T-cell (primary cell): Measurements from ENCODE around the gene FUZ. TPM values are rescaled to one million over a fixed set of nuclear protein-coding genes. Genes with fewer than 3 reads are reported as not detected.
A peak's percentile ranks its signal among the peaks of the same experiment; 100 is the strongest.

ENCODE experiments used
- ATAC-seq, 4 experiments: fragments of 200-7000 bp in 3 of 4; fragments of 150-1000 bp in 1 of 4; cut with Tn5 transposase; replicated peaks in 1 of 4; 1 replicate in 3 of 4; 2 replicates in 1 of 4; pipeline ENCODE4 v1.10.0; 2021; ENCODE audit warnings: moderate library complexity in 3 of 4, mild to moderate bottlenecking in 2 of 4, moderate number of reproducible peaks in 1 of 4
- CTCF ChIA-PET, 2 donors: fragments of 300-600 bp; sonication (Branson Sonifier 250); formaldehyde crosslinking; loops; one replicate each; lab custom pipeline; 2022; ENCODE audit warnings: antibody characterized with exemption in 2 of 2; lab: Charles Lee
- POLR2A ChIA-PET, 2 donors: fragments of 300-600 bp; sonication (Branson Sonifier 250); formaldehyde crosslinking; loops; one replicate each; lab custom pipeline; 2022; ENCODE audit warnings: antibody characterized with exemption in 2 of 2; lab: Charles Lee
- DNase-seq, 35 experiments: peaks; one replicate each; pipeline versions ENCODE4 v3.0.0 to v3.0.0-alpha.2; 2013 to 2023
- H3K27ac ChIP-seq: one replicate; pipeline ENCODE4 v1.5.1; 2013; ENCODE audit warnings: low read length
- H3K27me3 ChIP-seq, 2 experiments: replicated peaks in 1 of 2; 1 replicate in 1 of 2; 2 replicates in 1 of 2; pipeline versions ENCODE4 v1.6.1 to v1.7.0; 2013; ENCODE audit warnings: low read length in 1 of 2, mixed read lengths in 1 of 2; ENCODE audit not compliant: control insufficient read depth in 2 of 2, insufficient read depth in 2 of 2; ENCODE audit errors: extremely low read depth in 1 of 2
- H3K36me3 ChIP-seq, 2 donors: 1 replicate in 1 of 2; 2 replicates in 1 of 2; pipeline versions ENCODE4 v1.6.1 to v1.7.0; 2013; ENCODE audit warnings: low read length in 1 of 2; ENCODE audit not compliant: control insufficient read depth in 2 of 2, insufficient read depth in 1 of 2; ENCODE audit errors: extremely low read depth in 1 of 2
- H3K4me1 ChIP-seq, 2 experiments: 1 replicate in 1 of 2; 2 replicates in 1 of 2; pipeline versions ENCODE4 v1.6.1 to v1.7.0; 2013; ENCODE audit warnings: low read length in 2 of 2, mixed read lengths in 1 of 2; ENCODE audit not compliant: insufficient read depth in 2 of 2, control insufficient read depth in 1 of 2; ENCODE audit errors: extremely low read depth in 1 of 2
- H3K4me3 ChIP-seq, 2 donors: 1 replicate in 1 of 2; 2 replicates in 1 of 2; pipeline versions ENCODE4 v1.5.1 to v1.7.0; 2013; ENCODE audit warnings: mild to moderate bottlenecking in 2 of 2, low read length in 1 of 2, moderate library complexity in 1 of 2; ENCODE audit not compliant: control insufficient read depth in 1 of 2; ENCODE audit errors: extremely low read depth in 1 of 2
- H3K9me3 ChIP-seq: 2 replicates; pipeline ENCODE4 v1.7.0; 2013
- H3K27ac Mint-ChIP-seq, 2 donors: one replicate each; pipeline ENCODE4 v1.8.0; 2020 to 2021; ENCODE audit warnings: mild to moderate bottlenecking in 2 of 2, mixed read lengths in 2 of 2
- H3K27me3 Mint-ChIP-seq, 2 donors: one replicate each; pipeline ENCODE4 v1.8.0; 2021 to 2022; ENCODE audit warnings: mixed read lengths in 2 of 2
- H3K36me3 Mint-ChIP-seq: one replicate; pipeline ENCODE4 v1.8.0; 2021; ENCODE audit warnings: mixed read lengths
- H3K4me1 Mint-ChIP-seq, 3 donors: one replicate each; pipeline ENCODE4 v1.8.0; 2020 to 2022; ENCODE audit warnings: mixed read lengths in 3 of 3, mild to moderate bottlenecking in 1 of 3
- H3K4me3 Mint-ChIP-seq, 3 donors: one replicate each; pipeline ENCODE4 v1.8.0; 2020 to 2022; ENCODE audit warnings: mild to moderate bottlenecking in 3 of 3, mixed read lengths in 3 of 3, moderate library complexity in 3 of 3
- H3K9me3 Mint-ChIP-seq, 3 donors: one replicate each; pipeline ENCODE4 v1.8.0; 2020 to 2022; ENCODE audit warnings: mixed read lengths in 3 of 3
- WGBS: methylation state at CpG from one replicate; pipeline ENCODE4 v1.1.5; 2013; ENCODE audit warnings: missing lambda C conversion rate; ENCODE audit not compliant: insufficient coverage; 5-methylcytosine and 5-hydroxymethylcytosine counted together
- total RNA-seq, 35 experiments: library from RNA in 6 of 35; stranded (reverse) in 6 of 35; fragments of 120-200 nt in 1 of 35; gene quantifications; one replicate each; pipeline versions ENCODE4 v1.2.1 to v1.2.4 and lab custom pipeline; 2013 to 2026

Gene FUZ
- total RNA-seq, 5 donors from 2014 or later (not counting 1 experiment from before 2014, with no cell fraction given), result 12.8 to 31.2 (median 23.7) TPM

- peaks cover 12 to 47% of the 10 kb centered on the region in 2 experiments for H3K4me1 ChIP-seq
Observed at GRCh38 chr19:49766007-49766929, 46.8 kb downstream of the FUZ start.

GRCh38 chr19:49764341-49764740 lies 48.8 kb downstream of the FUZ start:
- no peaks in the 10 kb centered on the region for H3K9me3 Mint-ChIP-seq
- no peaks in the 10 kb centered on the region for H3K9me3 ChIP-seq
- H3K27ac Mint-ChIP-seq, result peak overlapping the region in 1 of 2 donors; percentile 28
- no peaks in the 10 kb centered on the region for H3K36me3 Mint-ChIP-seq
- ATAC-seq (no peak), DNase-seq (no peak)
- H3K36me3 ChIP-seq, result no peaks in the 10 kb centered on the region
- H3K27me3 Mint-ChIP-seq, result no peaks in the 10 kb centered on the region
- H3K4me1 Mint-ChIP-seq, result peaks cover 27 to 30% (median 29%) of the 10 kb centered on the region in 3 donors
- peak overlapping the region in 1 of 3 donors; percentile 25 for H3K4me3 Mint-ChIP-seq
- no peaks in the 10 kb centered on the region for H3K27me3 ChIP-seq
- ChIA-PET POLR2A (no interaction called here), CTCF (no interaction called here)
- H3K4me1 ChIP-seq, result peaks cover 12 to 43% of the 10 kb centered on the region in 2 experiments
- H3K27ac ChIP-seq, result no peak overlapping the region
- no peak overlapping the region for H3K4me3 ChIP-seq
- 83% methylated on average over 2 of the region's 8 CpGs for WGBS

More at GRCh38 chr19:49766007-49766929, 46.8 kb downstream of the FUZ start:
- Mint-ChIP-seq H3K9me3 (no peaks in the 10 kb centered on the region), H3K4me1 (peaks cover 35 to 42% (median 40%) of the 10 kb centered on the region in 3 donors), H3K36me3 (peaks cover 4% of the 10 kb centered on the region), H3K27ac (peak overlapping the region; percentile 98 to 99), H3K27me3 (no peaks in the 10 kb centered on the region), H3K4me3 (peak overlapping the region; percentile 84 to 94 (median 89))
- Histone ChIP-seq H3K27me3 (no peaks in the 10 kb centered on the region), H3K36me3 (peaks cover 0 to 4% of the 10 kb centered on the region in 2 donors), H3K9me3 (no peaks in the 10 kb centered on the region), H3K4me3 (peak overlapping the region; percentile 47 to 59), H3K27ac (peak overlapping the region; percentile 46)
- CTCF ChIA-PET, result interaction anchor here (0.6 to 1.1 kb wide), 10 partner anchors 11 to 773 kb away, joined by 3 to 9 read pairs (median 3); partner anchors contain the start of genes PIH1D1 (in 1 of the 2), RRAS (in 1 of the 2) and RUVBL2 (in 1 of the 2)
- WGBS, result 2% methylated on average over 27 of the region's 53 CpGs
- POLR2A ChIA-PET, result interaction anchor here (0.5 to 1.6 kb wide), 6 partner anchors 14 to 1638 kb away, joined by 3 to 12 read pairs (median 6); partner anchors contain the start of gene MED25 (in 1 of the 2)
- ATAC-seq (peak; percentile 89 to 90 (median 90)), DNase-seq (peak; percentile 95 to 100 (median 99))

- H3K4me3 Mint-ChIP-seq, result no peak within 1 kb of the TSS
- Histone ChIP-seq H3K36me3 (no peaks in the 10 kb centered on the region), H3K27ac (no peak within 1 kb of the TSS), H3K4me3 (no peak within 1 kb of the TSS), H3K9me3 (no peaks in the 10 kb centered on the region), H3K4me1 (peaks cover 12 to 32% of the 10 kb centered on the region in 2 experiments), H3K27me3 (peaks cover 0 to 4% of the 10 kb centered on the region in 2 experiments)
- DNase-seq (no peak), ATAC-seq (no peak)
- H3K27ac Mint-ChIP-seq, result peak within 1 kb of the TSS; percentile 9 to 82
- H3K27me3 Mint-ChIP-seq, result peaks cover 0 to 2% of the 10 kb centered on the region in 2 donors
- ChIA-PET POLR2A (no interaction called here), CTCF (no interaction called here)
- peaks cover 18 to 21% (median 18%) of the 10 kb centered on the region in 3 donors for H3K4me1 Mint-ChIP-seq
- WGBS, result 93% methylated on average over 3 of the region's 6 CpGs
- no peaks in the 10 kb centered on the region for H3K36me3 Mint-ChIP-seq
- H3K9me3 Mint-ChIP-seq, result no peaks in the 10 kb centered on the region
Observed at GRCh38 chr19:49763230-49763629, 49.9 kb downstream of the FUZ start, which contains the start of gene TSKS. TSS of gene TSKS (minus strand) at chr19:49763306. CDS start at chr19:49763247, 59 bp downstream.

GRCh38 chr19:49761625-49762311 lies 51.3 kb downstream of the FUZ start:
- peak overlapping the region in 1 of 2 donors; percentile 82 for H3K27ac Mint-ChIP-seq
- CTCF ChIA-PET, result no interaction called here
- Histone ChIP-seq H3K36me3 (no peaks in the 10 kb centered on the region), H3K27ac (peak overlapping the region; percentile 6), H3K27me3 (peaks cover 0 to 4% of the 10 kb centered on the region in 2 experiments), H3K4me1 (peaks cover 5 to 21% of the 10 kb centered on the region in 2 experiments), H3K4me3 (peak overlapping the region in 1 of 2 donors; percentile 12), H3K9me3 (no peaks in the 10 kb centered on the region)
- WGBS, result 63% methylated on average over 9 of the region's 16 CpGs
- peak overlapping the region in 1 of 3 donors; percentile 36 for H3K4me3 Mint-ChIP-seq
- no peak for ATAC-seq
- POLR2A ChIA-PET, result no interaction called here
- peaks cover 6 to 10% (median 8%) of the 10 kb centered on the region in 3 donors for H3K4me1 Mint-ChIP-seq
- H3K9me3 Mint-ChIP-seq, result no peaks in the 10 kb centered on the region
- H3K36me3 Mint-ChIP-seq, result no peaks in the 10 kb centered on the region
- peak in 9 of 35 experiments; percentile 7 to 58 (median 14) for DNase-seq
- peaks cover 0 to 2% of the 10 kb centered on the region in 2 donors for H3K27me3 Mint-ChIP-seq

GRCh38 chr19:49761249-49761624 lies 51.9 kb downstream of the FUZ start:
- Mint-ChIP-seq H3K9me3 (no peaks in the 10 kb centered on the region), H3K4me3 (no peak overlapping the region), H3K27me3 (peaks cover 0 to 2% of the 10 kb centered on the region in 2 donors), H3K27ac (peak overlapping the region in 1 of 2 donors; percentile 82), H3K4me1 (peaks cover 5 to 6% (median 6%) of the 10 kb centered on the region in 3 donors), H3K36me3 (no peaks in the 10 kb centered on the region)
- Histone ChIP-seq H3K4me1 (peaks cover 5 to 21% of the 10 kb centered on the region in 2 experiments), H3K27me3 (peaks cover 0 to 4% of the 10 kb centered on the region in 2 experiments), H3K27ac (peak overlapping the region; percentile 6), H3K9me3 (no peaks in the 10 kb centered on the region), H3K4me3 (no peak overlapping the region), H3K36me3 (no peaks in the 10 kb centered on the region)
- POLR2A ChIA-PET, result no interaction called here
- ATAC-seq (no peak), DNase-seq (no peak)
- WGBS, result 100% methylated on average over 1 of the region's 1 CpG
- CTCF ChIA-PET, result no interaction called here

- H3K9me3 Mint-ChIP-seq, result no peaks in the 10 kb centered on the region
- CTCF ChIA-PET, result no interaction called here
Observed at GRCh38 chr19:49758292-49758691, 54.8 kb downstream of the FUZ start.

More at GRCh38 chr19:49758292-49758691, 54.8 kb downstream of the FUZ start:
- H3K27me3 Mint-ChIP-seq, result peaks cover 0 to 2% of the 10 kb centered on the region in 2 donors
- H3K4me1 Mint-ChIP-seq, result peaks cover 0 to 2% (median 0%) of the 10 kb centered on the region in 3 donors
- no peak overlapping the region for H3K4me3 ChIP-seq
- H3K27ac Mint-ChIP-seq, result no peak overlapping the region
- DNase-seq, result no peak
- H3K4me3 Mint-ChIP-seq, result no peak overlapping the region
- H3K36me3 Mint-ChIP-seq, result no peaks in the 10 kb centered on the region
- no peaks in the 10 kb centered on the region for H3K36me3 ChIP-seq
- H3K27ac ChIP-seq, result no peak overlapping the region
- H3K9me3 ChIP-seq, result no peaks in the 10 kb centered on the region
- ATAC-seq, result no peak
- peaks cover 0 to 14% of the 10 kb centered on the region in 2 experiments for H3K4me1 ChIP-seq
- WGBS, result 55% methylated on average over 3 of the region's 7 CpGs
- H3K27me3 ChIP-seq, result peaks cover 0 to 6% of the 10 kb centered on the region in 2 experiments
- POLR2A ChIA-PET, result no interaction called here
